ENCODE data around the gene AOX1. TPM values are rescaled to one million over a fixed set of nuclear protein-coding genes. Genes with fewer than 3 reads are reported as not detected.
A peak's percentile ranks its signal among the peaks of the same experiment; 100 is the strongest.

The AOX1 gene
- total and polyA plus RNA-seq, 2 experiments from 2014 or later = not detected

DNA sequence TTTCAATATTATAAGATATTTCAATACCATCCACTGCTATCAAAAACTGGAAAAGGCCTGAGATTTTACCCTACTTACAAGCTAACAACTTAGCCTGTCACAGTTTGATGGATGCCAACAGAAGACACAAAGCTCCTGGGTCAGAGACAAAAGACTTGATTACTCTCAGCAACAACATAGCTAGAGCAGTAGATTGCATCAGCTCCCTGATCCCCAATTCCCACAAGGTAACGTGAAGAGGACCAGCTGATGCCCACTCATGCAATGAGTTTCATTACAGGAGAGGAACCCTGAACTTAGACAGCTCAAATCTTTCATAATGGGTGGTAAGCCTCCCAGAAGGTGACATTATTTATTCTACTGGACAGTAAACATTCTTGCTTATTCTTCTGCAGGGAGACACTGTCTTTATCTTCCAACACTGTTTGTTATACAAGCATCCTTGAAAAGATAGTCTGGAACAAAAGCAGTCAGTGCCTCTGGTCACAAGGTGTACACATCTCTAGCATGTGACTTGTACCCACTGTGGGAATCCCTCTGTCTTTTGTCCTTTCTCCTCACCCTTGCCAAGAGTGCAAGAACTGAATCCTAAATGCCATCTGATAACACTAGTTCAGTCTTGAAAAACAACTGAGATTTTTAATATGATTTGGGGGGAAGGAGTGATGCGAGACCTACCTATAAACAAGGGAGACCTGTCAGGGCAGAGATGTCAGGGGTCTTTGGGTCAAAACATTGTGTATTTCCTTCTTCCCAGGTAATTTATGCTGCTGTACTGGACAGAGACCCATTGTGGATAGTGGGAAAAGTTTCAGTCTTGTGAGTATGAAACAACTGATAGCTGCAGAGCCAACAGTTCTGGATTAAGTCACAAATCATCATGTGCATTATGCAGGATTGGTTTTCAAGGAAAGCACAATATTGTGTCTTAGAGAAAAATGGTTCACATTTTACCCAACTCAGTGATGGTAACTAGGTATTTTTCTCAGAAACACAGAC lies 102.4 kb downstream of the AOX1 start:
- TF ChIP-seq CTCF (IDR thresholded peaks at IDR 0.05; ENCODE audit: low read depth, low read length) = no peak

DNA sequence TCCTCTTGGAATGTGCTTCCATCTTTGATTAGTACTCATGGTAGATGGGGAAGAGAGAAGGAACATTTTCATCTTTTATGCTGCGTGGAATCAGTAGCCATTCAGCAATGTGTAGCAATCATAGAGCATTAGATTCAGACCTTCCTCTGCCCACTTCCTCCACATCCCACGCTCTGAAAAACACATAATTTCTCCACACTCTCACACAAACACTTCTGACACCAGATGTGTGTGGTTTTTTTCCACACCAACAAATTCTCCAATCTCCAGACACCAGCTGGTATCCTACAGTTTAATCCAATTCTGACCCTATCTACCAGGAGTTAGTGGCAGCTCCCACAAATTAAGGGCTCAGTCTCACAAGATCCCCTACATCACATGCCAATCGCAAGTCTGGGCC lies 103.3 kb downstream of the AOX1 start:
- H3K36me3 ChIP-seq = no peaks in the 10 kb centered on the region
- no peak overlapping the region for H3K27ac ChIP-seq

More for the DNA sequence above, 102.4 kb downstream of the AOX1 start:
- no peaks in the 10 kb centered on the region for H3K27me3 ChIP-seq
- H3K27ac ChIP-seq = no peak overlapping the region
- no peak for DNase-seq (ENCODE audit: low read depth in 1 of 2, low spot score in 1 of 2)
- H3K9me3 ChIP-seq (ENCODE audit: low read depth) = no peaks in the 10 kb centered on the region
- no peaks in the 10 kb centered on the region for H3K36me3 ChIP-seq
- H3K4me1 ChIP-seq (ENCODE audit: low read depth) = no peaks in the 10 kb centered on the region
- H3K4me3 ChIP-seq = no peak overlapping the region

DNA sequence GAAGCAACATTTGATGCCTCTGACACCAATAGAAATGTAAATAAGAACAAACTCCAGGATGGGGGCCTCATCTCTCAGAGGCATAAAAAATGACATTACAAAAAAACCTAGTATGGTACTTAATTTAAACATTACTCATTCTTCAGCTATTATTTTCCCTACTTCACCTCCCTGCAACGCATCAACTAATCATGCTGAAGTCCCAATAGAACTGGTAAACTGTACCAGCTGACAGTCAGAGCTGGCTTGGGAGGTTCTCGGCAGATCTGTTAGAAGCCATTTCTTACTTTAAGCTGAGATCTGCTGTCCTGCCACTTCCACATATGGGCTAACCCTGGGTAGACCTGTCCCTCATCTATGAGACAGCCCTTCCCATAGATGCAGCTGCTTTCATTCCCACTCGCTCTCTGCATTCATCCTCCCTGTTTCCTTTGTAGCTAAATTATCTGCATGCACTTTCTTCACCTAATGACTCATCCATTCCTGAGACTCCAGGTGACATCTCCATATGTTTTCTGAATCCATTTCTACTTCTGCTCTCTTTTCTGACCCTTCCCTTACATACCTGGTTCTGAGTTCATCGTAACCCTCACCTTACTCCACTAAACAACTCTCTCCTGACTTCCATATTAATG lies 108.1 kb downstream of the AOX1 start:
- no peak for TF ChIP-seq CTCF (IDR thresholded peaks at IDR 0.05; ENCODE audit: low read depth, low read length)
- no peak for DNase-seq (ENCODE audit: low read depth in 1 of 2, low spot score in 1 of 2)
- no peaks in the 10 kb centered on the region for H3K27me3 ChIP-seq
- H3K4me3 ChIP-seq = no peak overlapping the region
- H3K36me3 ChIP-seq = no peaks in the 10 kb centered on the region
- H3K9me3 ChIP-seq (ENCODE audit: low read depth) = no peaks in the 10 kb centered on the region
- H3K4me1 ChIP-seq (ENCODE audit: low read depth) = no peaks in the 10 kb centered on the region
- H3K27ac ChIP-seq = no peak overlapping the region

More for the DNA sequence above, 103.3 kb downstream of the AOX1 start:
- H3K4me3 ChIP-seq = no peak overlapping the region
- TF ChIP-seq CTCF (IDR thresholded peaks at IDR 0.05; ENCODE audit: low read depth, low read length) = no peak
- no peaks in the 10 kb centered on the region for H3K9me3 ChIP-seq (ENCODE audit: low read depth)
- DNase-seq (ENCODE audit: low read depth in 1 of 2, low spot score in 1 of 2) = peak in 1 of 2 donors; percentile 47
- no peaks in the 10 kb centered on the region for H3K4me1 ChIP-seq (ENCODE audit: low read depth)
- H3K27me3 ChIP-seq = no peaks in the 10 kb centered on the region

- DNase-seq (ENCODE audit: low read depth in 1 of 2, low spot score in 1 of 2) = peak in 1 of 2 donors; percentile 13
- H3K4me3 ChIP-seq = no peak overlapping the region
- TF ChIP-seq CTCF (IDR thresholded peaks at IDR 0.05; ENCODE audit: low read depth, low read length) = no peak
- H3K36me3 ChIP-seq = no peaks in the 10 kb centered on the region
- no peaks in the 10 kb centered on the region for H3K27me3 ChIP-seq
- no peaks in the 10 kb centered on the region for H3K9me3 ChIP-seq (ENCODE audit: low read depth)
- no peaks in the 10 kb centered on the region for H3K4me1 ChIP-seq (ENCODE audit: low read depth)
- H3K27ac ChIP-seq = no peak overlapping the region
These were observed 109.4 kb downstream of the AOX1 start for GRCh38 chr2:200695191-200695590.

GRCh38 chr2:200695601-200696000 lies 109.8 kb downstream of the AOX1 start:
- H3K9me3 ChIP-seq (ENCODE audit: low read depth) = no peaks in the 10 kb centered on the region
- no peak overlapping the region for H3K27ac ChIP-seq
- no peak for DNase-seq (ENCODE audit: low read depth in 1 of 2, low spot score in 1 of 2)
- no peaks in the 10 kb centered on the region for H3K27me3 ChIP-seq
- no peaks in the 10 kb centered on the region for H3K4me1 ChIP-seq (ENCODE audit: low read depth)
- H3K36me3 ChIP-seq = no peaks in the 10 kb centered on the region
- no peak for TF ChIP-seq CTCF (IDR thresholded peaks at IDR 0.05; ENCODE audit: low read depth, low read length)
- H3K4me3 ChIP-seq = no peak overlapping the region
